Measurements from ENCODE around the gene GSS.

GSS gene

DNA sequence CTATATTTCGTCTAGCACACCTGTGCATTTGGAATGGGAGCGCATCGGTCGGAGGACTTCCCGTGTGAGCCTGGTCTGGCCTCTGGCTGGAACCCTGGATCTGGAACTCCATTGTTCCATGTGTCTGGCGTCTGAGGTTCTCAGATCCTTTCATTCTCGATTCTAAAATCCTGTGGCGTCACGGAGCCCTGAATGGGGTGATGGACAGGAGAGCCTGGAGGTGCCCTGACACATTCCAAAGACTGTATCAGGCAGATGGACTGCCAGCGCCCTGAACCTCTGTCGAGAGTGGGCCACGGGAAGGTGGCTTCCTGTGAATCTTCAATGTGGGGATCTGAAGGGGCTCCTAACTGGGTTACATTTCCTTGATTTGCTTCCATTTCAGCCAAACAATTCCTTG lies 20.7 kb upstream of the GSS start:
- no peak for DNase-seq

- DNase-seq, result no peak
Measured at GRCh38 chr20:34974246-34974645, 18.6 kb upstream of the GSS start.

GRCh38 chr20:34971561-34972235 lies 16.1 kb upstream of the GSS start:
- DNase-seq, result no peak

DNA sequence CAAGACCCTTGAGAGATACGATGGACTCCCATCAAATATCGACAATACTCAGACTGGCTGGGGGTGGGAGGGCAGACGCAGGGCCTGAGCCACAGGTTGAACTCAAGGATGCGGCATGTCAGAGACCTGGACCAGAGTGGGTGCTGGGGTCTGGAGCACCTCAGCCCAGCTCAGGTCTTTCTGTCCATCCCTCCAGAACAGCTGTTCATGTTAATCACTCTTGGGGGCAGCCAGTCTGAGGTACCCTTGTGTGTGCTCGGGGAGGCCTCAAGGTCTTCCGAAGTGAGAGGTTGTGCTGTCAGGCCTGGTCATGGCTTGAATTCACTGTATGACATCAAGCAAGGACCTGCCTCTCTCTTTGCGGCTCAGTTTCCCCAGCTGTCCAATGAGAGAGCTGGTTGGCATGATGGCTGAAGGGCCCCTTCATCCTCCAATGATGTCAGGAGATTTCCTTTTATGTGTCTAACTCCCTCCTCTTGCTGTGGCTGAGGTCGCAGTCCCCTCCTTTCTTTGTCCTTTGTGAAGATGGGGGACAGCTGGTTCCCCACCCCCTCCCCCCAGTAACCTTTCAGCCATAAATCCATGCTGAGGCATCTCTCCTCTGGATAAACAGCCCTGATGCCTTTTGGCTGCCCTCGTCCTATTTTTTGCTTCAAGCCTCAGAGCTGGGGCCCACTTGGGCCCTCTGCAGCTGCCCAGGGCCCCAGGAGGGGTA lies 15.4 kb upstream of the GSS start:
- no peak for DNase-seq

DNA sequence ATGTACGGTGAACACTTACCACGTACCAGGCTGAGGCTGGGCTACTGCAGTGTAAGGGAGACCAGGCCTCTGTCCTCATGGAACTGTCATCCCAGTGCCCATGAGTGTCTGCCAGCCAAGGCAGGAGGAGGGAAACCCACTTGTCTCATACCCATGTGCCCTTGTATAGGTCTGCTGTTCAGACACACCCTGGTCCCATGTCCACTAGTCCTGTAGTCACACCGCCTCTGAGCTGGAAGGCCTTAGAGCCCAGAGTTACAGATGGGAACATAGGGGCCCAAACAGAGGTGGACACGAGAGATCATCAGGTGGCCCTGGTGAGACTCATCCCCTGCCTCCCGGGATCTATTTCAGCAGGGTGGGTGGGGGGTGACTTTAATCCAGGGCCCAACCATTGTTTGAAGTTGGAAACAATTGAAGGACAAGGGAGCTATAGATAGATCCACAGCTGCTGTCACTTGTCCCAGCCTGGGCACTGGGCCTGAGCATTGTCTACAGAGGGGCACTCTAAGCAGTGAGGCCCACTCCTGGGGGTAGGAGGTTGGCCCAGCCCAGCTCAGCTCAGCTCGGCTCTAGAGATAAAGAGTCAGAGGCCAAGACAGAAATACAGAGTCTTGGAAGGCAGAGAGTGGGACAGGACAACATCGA lies 14.7 kb upstream of the GSS start:
- no peak for DNase-seq

DNA sequence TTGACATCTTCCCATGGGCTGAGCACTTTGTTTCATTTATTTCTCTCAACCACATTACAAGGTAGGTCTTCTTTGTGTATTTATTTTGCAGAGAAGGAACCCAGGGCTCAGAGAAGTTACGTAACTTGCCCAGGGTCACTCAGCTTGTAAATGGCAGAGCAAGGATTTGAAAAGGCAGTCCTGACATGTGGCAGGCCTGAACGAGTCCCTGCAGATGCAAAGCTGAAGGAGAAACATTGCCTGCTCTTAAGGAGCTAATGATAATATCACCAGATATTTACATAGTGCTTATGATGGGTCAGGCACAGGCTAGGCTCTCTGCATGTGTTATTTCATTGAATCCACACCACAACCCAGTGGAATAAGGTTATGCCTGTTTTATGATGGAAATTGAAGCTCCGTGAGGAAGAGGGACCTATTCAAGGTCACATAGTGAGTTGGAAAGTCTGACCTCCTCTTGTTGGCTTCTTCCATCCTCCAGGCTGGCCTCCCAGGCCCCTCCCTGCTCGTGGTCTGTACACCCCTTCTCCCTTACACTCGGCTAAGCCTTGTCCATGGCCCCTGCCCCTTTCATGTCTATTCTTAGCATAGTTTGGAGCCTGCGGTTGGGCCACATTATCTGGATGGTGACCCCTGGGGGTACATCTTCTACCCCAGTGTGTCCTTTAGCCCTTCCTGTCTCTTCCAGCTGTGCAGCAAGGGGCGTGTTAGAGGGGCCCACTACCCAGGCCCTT lies 12.6 kb upstream of the GSS start:
- DNase-seq, result no peak

DNA sequence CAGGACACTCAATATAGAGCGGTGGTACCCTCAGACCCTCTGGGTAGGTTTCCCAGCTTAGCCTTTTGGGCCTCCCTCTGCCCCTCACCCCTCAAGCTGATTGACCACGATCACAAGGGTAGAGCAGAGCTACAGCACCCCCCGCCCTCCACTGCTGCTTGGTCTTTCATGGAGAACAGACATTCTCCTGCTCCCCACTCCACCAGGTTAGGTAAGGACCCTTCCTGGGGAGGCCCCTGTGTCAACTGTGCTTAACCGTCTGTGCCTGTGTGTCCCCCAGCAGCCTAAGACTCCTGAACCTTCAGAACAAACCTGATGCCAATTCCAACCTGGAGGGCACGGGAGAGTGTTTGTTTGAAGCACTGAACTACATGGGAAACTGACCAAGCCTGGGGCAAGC lies 11.8 kb upstream of the GSS start:
- DNase-seq, result no peak

DNA sequence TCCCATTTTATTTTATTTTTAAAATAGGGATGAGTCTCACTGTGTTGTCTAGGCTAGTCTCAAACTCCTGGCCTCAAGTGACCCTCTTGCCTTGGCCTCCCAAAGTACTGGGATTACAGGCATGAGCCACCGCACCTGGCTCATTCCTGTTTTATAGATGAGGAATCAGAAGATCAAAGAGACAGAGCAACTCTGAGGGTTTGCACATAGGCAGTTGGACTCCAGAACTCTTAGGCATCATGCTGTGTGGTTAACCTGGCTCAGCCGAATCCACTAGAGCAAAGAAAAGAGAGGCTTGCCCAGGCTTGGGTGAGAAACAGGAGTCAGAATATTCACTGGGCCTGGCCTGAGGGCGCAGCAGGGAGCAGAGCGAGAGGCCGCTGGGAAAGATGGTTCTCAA lies 9.4 kb upstream of the GSS start:
- DNase-seq, result no peak

DNA sequence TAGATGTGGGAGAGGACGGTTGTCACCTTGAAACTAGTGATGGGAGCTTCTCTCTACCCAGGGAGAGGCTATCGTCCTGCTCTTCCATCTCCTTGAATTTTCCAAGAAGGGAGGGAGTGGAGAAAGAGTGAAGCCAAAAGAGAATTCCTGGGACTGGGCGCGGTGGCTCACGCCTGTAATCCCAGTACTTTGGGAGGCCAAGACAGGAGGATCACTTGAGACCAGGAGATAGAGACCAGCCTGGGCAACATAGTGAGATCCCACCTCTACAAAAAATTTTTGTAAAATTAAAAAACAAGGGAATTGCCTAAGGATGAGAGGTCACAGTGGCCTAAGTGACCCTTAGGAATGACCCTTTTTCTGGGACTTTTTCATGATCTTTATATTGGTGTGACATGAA lies 8.9 kb upstream of the GSS start:
- no peak for DNase-seq

DNA sequence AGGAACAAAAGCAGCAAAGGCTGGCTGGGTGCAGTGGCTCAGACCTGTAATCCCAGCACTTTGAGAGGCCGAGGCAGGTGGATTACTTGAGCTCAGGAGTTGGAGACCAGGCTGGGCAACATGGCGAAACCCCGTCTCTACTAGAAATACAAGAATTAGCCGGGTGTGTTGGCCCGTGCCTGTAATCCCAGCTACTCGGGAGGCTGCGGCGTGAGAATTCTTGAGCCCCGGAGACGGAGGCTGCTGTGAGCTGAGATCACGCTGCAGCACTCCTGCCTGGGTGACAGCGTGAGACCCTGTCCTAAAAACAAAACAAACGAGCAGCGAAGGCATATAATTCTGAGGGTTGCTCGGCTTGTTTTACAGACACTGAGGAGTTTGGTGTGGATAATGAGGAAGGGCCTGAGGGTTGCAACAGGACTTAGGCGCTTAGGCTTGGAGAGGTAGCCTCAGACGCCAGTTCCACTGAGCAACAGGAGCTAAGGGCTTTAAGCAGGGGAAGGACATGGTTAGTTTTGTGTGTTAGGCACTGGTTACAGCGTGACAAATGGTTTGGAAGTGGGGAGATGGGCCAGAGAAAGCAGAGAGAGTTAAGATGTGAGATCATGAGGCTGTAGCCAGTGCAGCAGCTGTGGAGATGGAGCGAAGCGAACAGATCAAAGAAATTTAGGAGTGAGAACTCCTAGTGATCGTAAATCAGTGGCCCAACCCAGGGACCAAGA lies 1.3 kb upstream of the GSS start:
- DNase-seq, result no peak

DNA sequence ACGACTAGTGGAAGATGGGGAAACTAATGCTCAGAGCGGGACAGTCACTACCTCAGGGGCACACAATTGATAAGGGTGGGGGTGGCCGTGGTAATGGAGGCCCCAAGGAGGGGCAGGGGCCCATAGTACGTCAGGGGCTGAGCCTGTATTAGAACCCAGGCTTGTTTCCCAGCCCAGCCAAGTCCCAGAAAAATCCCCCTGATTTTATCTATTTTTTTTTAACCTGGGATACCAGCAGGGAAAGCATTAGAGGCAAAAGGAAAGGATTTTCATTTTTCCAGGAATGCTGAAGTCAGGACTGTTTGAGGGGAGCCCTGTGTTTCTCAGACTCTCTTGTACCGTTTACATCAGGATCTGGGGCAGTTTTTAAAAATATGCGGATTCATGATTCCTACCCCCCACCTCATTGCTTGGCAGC lies 444 bp upstream of the GSS start:
- no peak for DNase-seq

DNA sequence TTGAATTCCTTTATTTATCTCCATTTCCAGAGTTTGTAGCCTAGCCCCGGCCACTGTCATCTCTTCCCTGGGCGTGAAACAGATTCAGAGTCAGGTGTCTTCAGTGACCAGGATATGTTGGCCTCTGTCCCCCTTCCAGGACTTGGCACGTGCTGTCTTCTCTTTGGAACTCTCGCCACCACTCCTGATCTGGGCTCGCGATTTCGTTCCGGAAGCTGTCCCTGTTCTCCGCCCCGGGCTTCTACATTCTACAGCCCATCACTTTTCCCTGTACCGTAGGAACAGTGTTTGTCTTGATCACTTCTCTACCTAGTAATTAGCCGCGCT lies 739 bp downstream of the GSS start:
- DNase-seq, result no peak

DNA sequence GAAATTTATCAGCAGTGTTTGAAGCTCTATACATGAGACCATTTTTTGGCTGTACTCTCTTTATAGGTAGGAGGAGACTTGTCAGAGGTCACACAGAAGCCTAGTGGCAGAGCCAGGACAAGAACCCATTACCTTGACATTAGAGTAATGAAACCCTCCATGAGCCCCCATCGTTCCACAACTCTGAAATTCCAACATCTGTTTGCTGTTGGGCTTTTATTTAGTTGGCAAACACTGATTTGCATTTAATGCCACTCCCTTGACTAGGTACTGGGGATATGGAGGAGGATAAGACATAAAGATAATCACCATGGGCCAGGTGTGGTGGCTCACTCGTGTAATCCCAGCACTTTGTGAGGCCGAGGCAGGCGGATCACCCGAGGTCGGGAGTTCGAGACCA lies 1.6 kb downstream of the GSS start:
- DNase-seq, result no peak

GRCh38 chr20:34952671-34953070 lies 2.9 kb downstream of the GSS start:
- no peak for DNase-seq

DNA sequence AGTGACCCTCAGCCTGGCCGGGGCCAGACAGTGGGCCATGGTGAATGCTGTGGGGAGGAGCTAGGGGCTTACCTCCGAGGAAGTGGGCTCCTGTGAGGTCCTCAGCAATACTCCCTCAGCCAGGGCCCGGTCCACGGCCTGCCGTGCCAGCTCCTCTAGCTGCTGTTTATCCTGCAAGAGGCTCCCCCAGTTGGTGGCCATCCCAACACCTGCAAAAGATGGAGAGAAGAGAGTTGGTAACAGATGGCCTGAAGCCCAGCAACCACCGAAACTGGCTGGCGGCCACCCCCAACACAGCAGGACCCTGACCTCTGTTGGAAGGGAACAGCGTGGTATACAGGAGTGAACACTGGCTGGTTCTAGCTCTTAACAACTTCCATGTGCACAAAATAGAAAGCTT lies 4.0 kb downstream of the GSS start:
- DNase-seq, result no peak

DNA sequence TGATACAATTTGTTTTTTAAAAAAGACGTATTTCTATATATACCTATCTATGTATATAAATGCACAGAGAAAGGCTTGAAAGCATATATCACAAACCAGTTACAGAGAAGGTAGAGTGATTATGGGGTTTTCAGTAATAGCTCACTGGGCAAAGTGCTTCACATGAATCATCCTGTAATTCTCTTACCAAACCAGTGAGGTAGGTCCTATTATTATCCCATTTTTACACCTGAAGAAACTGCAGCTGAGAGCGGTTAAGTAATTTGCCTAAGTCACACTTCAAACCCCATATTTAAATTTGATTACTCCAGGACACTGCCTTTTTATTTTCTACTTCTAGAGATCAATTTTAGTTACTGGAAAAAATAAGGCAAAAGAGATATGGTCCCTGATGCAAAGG lies 4.4 kb downstream of the GSS start:
- no peak for DNase-seq

- no peak for DNase-seq
Measured at GRCh38 chr20:34949120-34949519, 6.5 kb downstream of the GSS start.

GRCh38 chr20:34948030-34948429 lies 7.6 kb downstream of the GSS start:
- DNase-seq, result no peak

DNA sequence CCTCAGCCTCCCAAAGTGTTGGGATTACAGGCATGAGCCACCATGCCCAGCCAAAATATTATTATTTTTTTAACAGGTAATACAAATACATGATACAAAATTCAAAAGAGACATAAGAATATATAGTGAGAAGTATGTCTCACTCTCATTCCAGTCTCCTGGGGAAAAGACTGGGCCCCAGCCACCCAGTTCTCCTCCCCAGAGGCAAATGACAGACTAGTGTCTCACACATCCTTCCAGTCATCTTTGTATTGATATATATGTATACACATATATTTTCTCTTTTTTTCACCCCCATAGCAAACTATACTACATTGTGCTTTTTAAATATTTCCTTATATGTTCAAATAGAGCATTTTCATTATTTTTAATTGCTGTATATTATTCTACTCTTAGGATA lies 8.3 kb downstream of the GSS start:
- no peak for DNase-seq

DNA sequence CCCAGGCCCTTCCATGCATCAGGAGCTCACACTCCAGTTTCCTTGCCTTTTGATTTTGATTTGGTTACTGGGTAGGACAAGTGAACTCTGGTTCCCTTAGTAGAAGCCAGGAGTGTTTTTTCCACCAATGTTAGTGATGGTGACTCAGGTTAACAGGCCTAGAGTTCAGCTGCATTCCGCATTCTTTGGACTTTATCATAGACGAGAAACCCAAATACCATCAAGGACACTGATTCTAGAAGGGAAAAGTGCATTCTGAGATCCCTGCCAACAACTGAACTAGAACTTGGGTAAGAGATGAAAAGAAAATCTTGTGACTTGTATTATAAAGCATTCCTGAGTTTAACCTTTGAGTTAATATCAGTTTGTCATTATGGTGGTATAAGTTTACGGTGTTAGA lies 8.9 kb downstream of the GSS start:
- DNase-seq, result no peak

DNA sequence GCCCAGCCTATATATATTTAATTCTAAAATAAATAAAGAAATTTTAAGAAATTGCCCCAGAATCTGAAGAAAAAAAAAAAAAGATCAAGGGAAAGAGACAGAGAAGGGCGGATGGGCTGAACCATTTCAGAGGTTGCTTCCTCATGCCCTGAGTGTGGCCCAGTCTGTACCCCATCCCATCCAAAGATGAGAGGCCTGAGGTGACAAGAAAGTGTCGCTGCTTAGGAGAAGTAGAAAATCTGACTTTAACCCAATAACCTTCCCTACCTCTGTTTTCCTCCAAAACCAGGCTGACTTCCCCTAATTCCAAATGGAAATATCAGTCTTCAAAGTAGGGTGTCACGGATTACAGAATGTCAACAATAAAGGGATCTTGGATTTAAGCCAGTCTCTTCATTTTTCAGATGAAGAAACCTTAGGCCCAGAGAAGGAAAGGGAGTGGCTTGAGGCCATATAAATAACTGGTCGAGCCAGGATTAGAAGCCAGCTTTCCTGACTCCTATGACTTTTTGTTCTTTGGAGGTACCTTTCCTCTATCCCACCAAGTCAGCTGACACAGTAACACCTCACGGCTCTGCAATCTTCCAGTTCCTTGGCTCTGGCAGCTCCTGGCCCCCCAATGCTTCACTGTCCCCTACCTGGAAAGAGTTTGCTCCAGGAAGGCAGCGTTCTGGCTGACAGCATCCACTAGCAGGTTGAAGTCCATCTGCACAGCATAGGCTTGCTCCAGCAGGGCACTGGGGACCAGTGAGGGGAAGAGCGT lies 10.1 kb downstream of the GSS start:
- no peak for DNase-seq

DNA sequence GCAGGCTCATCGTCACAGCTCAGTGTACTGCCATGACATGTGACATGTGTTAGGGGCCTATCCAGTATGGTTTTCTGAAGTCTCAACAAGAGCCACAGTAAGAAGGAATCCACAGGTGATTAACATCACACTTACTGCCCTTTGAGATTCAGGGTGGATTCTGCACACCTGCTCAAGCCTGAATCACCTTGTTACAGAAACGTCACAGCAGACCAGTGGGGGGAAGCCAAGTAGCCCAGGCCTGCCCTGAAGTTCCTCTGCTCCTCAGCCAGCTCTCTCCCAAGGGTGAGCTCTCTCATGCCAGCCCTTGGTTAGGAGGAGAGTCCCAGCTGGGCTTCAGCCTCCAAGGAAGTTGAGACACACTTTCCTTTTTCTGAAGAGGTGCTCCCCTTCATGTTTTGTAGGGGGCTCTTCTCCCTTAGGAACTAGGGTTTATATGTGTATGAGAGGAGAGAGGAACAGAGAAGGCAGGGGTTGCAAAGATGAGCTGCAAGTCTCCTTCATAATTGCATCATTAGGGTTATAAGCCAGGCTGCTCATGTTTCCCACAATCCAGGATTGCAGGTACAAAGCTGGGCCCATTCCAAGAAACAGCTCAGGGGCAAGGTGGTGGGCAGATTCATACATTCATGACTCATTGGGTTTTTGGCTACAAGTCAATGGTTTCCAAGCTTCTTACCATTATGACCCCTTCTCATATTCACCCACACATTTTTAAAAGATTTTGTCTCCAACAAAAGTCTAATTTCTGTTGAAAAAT lies 11.6 kb downstream of the GSS start:
- no peak for DNase-seq
